ENCODE results near the gene SULT1E1. TPM values are rescaled to one million over a fixed set of nuclear protein-coding genes. Genes with fewer than 3 reads are reported as not detected.
"Not testable (repeated sequence)": the region's sequence is repeated elsewhere in the genome, so short reads cannot be mapped to it uniquely, and the experiment has no call there.

Gene SULT1E1
- total RNA-seq, 1 donor from 2014 or later = not detected

DNA sequence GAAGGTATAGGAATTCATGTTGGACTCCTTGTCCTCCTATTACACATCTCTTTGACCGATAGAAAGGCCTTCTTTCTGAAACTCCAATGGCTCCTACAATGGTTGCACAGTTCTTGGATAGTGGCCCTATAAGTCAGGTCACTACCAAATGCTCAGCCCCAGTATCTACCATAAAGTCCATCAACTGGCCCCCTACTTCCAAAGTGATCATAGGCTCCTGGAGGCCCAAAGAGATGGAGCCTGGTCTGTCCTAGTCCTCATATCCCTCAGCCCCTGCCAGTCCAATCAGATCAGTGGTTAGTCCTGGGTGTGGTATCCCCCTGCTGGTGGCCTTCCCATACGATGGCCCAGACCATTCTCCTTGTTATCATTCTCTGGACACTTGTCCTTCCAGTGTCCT lies 30.3 kb downstream of the SULT1E1 start:
- Histone ChIP-seq H4K20me1 (ENCODE audit: low read depth) (no peaks in the 10 kb centered on the region), H2AFZ (replicated peaks) (no peak overlapping the region), H3F3A (ENCODE audit: low read depth) (no peaks in the 10 kb centered on the region), H3K79me2 (ENCODE audit: low read depth) (no peaks in the 10 kb centered on the region), H3K27ac (no peak overlapping the region), H3K27me3 (no peaks in the 10 kb centered on the region), H3K9me3 (ENCODE audit: low read depth) (no peaks in the 10 kb centered on the region), H3K9ac (no peak overlapping the region), H3K36me3 (no peaks in the 10 kb centered on the region), H3K4me1 (no peaks in the 10 kb centered on the region), H3K4me2 (no peak overlapping the region), H3K4me3 (no peak overlapping the region)
- Mint-ChIP-seq H3K4me3 (no peak overlapping the region), H3K27ac (peak overlapping the region; percentile 38), H3K27me3 (ENCODE audit: insufficient read depth, low read depth) (no peaks in the 10 kb centered on the region), H3K9me3 (no peaks in the 10 kb centered on the region), H3K4me1 (no peaks in the 10 kb centered on the region), H3K36me3 (no peaks in the 10 kb centered on the region)
- no peak for DNase-seq (ENCODE audit: low spot score)
- TF ChIP-seq EZH2 (IDR thresholded peaks at IDR 0.05) = no peak
- TF ChIP-seq, protein P1, sequence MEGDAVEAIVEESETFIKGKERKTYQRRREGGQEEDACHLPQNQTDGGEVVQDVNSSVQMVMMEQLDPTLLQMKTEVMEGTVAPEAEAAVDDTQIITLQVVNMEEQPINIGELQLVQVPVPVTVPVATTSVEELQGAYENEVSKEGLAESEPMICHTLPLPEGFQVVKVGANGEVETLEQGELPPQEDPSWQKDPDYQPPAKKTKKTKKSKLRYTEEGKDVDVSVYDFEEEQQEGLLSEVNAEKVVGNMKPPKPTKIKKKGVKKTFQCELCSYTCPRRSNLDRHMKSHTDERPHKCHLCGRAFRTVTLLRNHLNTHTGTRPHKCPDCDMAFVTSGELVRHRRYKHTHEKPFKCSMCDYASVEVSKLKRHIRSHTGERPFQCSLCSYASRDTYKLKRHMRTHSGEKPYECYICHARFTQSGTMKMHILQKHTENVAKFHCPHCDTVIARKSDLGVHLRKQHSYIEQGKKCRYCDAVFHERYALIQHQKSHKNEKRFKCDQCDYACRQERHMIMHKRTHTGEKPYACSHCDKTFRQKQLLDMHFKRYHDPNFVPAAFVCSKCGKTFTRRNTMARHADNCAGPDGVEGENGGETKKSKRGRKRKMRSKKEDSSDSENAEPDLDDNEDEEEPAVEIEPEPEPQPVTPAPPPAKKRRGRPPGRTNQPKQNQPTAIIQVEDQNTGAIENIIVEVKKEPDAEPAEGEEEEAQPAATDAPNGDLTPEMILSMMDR (IDR thresholded peaks at IDR 0.05) = no peak
- TF ChIP-seq EZH2phosphoT487 (IDR thresholded peaks at IDR 0.05) = no peak

DNA sequence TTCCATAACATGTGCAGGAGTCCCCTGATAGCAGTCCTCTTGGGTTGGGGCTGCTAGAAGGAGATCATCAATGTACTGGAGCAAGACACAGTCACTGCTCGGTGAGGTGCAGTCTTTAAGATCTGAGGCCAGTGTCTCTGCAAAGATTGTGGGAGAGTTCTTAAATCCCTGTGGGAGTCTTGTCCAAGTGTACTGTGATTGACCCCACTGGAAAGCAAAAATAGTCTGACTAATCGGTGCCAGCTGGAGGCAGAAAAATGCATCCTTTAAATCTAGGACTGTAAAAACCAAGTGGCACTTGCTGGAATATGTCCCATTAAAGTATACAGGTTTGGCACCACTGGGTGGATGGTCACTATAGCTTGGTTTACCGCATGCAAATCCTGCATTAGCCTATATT lies 31.1 kb downstream of the SULT1E1 start:
- Mint-ChIP-seq H3K27me3 (ENCODE audit: insufficient read depth, low read depth) (no peaks in the 10 kb centered on the region), H3K27ac (no peak overlapping the region), H3K36me3 (no peaks in the 10 kb centered on the region), H3K4me1 (no peaks in the 10 kb centered on the region), H3K4me3 (no peak overlapping the region), H3K9me3 (no peaks in the 10 kb centered on the region)
- H3K27ac ChIP-seq = no peak overlapping the region
- H3K27me3 ChIP-seq = no peaks in the 10 kb centered on the region
- no peak overlapping the region for H3K4me2 ChIP-seq
- H3K4me1 ChIP-seq = no peaks in the 10 kb centered on the region
- TF ChIP-seq EZH2 (IDR thresholded peaks at IDR 0.05) = no peak
- no peak for TF ChIP-seq EZH2phosphoT487 (IDR thresholded peaks at IDR 0.05)
- TF ChIP-seq, protein P1 (IDR thresholded peaks at IDR 0.05) = no peak
- no peak for DNase-seq (ENCODE audit: low spot score)
- H3K9ac ChIP-seq = no peak overlapping the region
- H2AFZ ChIP-seq (replicated peaks) = no peak overlapping the region
- H3K4me3 ChIP-seq = no peak overlapping the region
- no peaks in the 10 kb centered on the region for H3F3A ChIP-seq (ENCODE audit: low read depth)
- H3K9me3 ChIP-seq (ENCODE audit: low read depth) = no peaks in the 10 kb centered on the region
- no peaks in the 10 kb centered on the region for H3K79me2 ChIP-seq (ENCODE audit: low read depth)
- no peaks in the 10 kb centered on the region for H4K20me1 ChIP-seq (ENCODE audit: low read depth)
- no peaks in the 10 kb centered on the region for H3K36me3 ChIP-seq

DNA sequence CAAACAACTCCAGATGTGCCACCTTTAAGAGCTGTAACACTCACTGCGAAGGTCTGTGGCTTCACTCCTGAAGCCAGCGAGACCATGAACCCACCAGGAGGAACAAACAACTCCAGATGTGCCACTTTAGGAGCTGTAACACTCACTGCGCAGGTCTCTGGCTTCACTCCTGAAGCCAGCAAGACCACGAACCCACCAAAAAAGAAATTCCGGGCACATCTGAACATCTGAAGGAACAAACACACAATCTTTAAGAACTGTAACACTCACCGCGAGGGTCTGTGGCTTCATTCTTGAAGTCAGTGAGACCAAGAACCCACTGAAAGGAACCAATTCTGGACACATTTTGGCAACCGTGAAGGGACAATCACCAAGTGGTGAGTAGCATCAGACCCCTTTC lies 34.9 kb downstream of the SULT1E1 start:
- H3K9me3 Mint-ChIP-seq; H3K27me3 Mint-ChIP-seq (ENCODE audit: insufficient read depth, low read depth); H3K36me3 Mint-ChIP-seq; H3K4me1 Mint-ChIP-seq; H3K79me2 ChIP-seq (ENCODE audit: low read depth); DNase-seq (ENCODE audit: low spot score); H4K20me1 ChIP-seq (ENCODE audit: low read depth); H3K27me3 ChIP-seq; H3K4me1 ChIP-seq; H3K36me3 ChIP-seq; H3K9me3 ChIP-seq (ENCODE audit: low read depth); H2AFZ ChIP-seq (replicated peaks); H3K27ac ChIP-seq; H3F3A ChIP-seq (ENCODE audit: low read depth); H3K4me3 Mint-ChIP-seq; H3K27ac Mint-ChIP-seq; H3K4me3 ChIP-seq; H3K9ac ChIP-seq; H3K4me2 ChIP-seq: not testable (repeated sequence)

DNA sequence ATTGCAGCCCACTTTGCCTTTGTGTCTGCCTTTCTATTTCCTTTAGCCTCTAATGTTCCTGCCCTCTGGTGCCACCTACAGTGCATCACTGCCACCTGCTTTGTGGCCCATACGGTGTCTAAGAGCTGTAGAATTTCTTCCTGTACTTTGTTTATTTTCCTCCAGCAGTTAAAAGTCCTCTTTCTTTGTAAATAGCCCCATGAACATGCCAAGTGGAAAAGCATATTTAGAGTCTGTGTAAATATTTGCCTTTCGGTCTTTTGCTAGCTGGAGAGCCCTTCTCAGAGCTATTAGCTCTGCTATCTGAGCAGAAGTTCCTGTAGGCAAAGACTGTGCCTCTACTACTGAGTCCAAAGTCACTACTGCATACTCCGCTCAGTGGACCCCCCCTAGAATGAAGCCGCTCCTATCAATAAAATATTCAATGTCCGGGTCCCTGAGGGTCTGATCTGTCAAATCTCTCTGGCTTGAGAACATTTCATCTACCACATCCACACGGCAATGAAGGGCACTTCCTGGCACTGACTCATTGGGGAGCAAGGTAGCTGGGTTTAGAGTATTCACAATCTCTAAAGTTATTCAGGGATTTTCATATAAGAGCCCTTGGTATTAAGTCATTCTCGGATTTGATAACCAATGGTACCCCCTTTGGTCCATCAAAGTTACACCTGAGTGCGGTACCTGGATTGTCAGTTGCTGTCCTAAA lies 36.3 kb downstream of the SULT1E1 start:
- no peak overlapping the region for H3K27ac ChIP-seq
- H2AFZ ChIP-seq (replicated peaks) = no peak overlapping the region
- H3K9ac ChIP-seq = no peak overlapping the region
- H3K36me3 ChIP-seq = no peaks in the 10 kb centered on the region
- Mint-ChIP-seq H3K27me3 (ENCODE audit: insufficient read depth, low read depth) (no peaks in the 10 kb centered on the region), H3K27ac (no peak overlapping the region), H3K9me3 (no peaks in the 10 kb centered on the region), H3K4me1 (no peaks in the 10 kb centered on the region), H3K36me3 (no peaks in the 10 kb centered on the region), H3K4me3 (no peak overlapping the region)
- no peak overlapping the region for H3K4me2 ChIP-seq
- no peaks in the 10 kb centered on the region for H3K79me2 ChIP-seq (ENCODE audit: low read depth)
- H3K9me3 ChIP-seq (ENCODE audit: low read depth) = no peaks in the 10 kb centered on the region
- H3K27me3 ChIP-seq = no peaks in the 10 kb centered on the region
- no peak overlapping the region for H3K4me3 ChIP-seq
- no peak for TF ChIP-seq EZH2phosphoT487 (IDR thresholded peaks at IDR 0.05)
- TF ChIP-seq, protein P1 (IDR thresholded peaks at IDR 0.05) = peak; percentile 44
- no peaks in the 10 kb centered on the region for H3K4me1 ChIP-seq
- no peaks in the 10 kb centered on the region for H4K20me1 ChIP-seq (ENCODE audit: low read depth)
- DNase-seq (ENCODE audit: low spot score) = peak; percentile 32
- H3F3A ChIP-seq (ENCODE audit: low read depth) = no peaks in the 10 kb centered on the region
